DMS 273 (cell line): Measurements from ENCODE around the gene CATSPER3.

Experiments used
- DNase-seq: peaks from one replicate; lab custom pipeline; 2025; ENCODE audit not compliant: unreplicated experiment; lab: John Stamatoyannopoulos, UW

Gene CATSPER3

GRCh38 chr5:135009736-135010501 lies 42.2 kb downstream of the CATSPER3 start:
- no peak for DNase-seq

- no peak for DNase-seq
Measured at GRCh38 chr5:135010502-135011354, 43.0 kb downstream of the CATSPER3 start.

DNA sequence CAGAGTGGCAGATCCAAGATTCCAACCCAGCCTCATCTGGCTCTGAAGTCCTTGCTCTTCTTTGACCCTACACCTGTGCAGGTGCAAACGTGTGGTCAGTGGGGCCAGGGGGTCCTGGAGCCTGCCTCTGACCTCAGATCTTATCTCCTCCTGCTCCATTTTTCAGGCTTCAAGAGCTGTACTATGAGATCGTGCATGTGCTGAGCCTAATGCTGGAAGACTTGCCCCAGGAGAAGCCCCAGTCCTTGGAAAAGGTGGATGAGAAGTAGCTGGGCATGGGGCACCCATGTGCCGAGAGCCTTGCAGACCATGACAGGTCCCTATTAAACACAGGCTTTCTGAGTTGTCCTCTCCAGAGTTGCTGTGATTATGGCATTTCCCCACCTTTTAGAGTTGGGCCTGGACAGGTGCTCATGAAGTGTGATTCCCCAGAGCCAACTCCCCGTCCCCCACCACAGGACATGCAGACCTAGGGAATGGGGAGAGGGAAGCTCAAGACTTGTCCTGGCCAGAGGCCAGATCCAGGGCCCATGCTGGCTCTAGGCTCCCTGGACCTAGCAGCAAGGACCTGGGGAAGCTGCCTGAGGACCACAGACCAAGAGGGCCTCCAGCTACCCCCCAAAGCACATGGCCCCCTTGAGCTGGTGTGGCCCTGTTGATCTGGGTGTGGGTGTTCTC lies 43.8 kb downstream of the CATSPER3 start:
- no peak for DNase-seq

DNA sequence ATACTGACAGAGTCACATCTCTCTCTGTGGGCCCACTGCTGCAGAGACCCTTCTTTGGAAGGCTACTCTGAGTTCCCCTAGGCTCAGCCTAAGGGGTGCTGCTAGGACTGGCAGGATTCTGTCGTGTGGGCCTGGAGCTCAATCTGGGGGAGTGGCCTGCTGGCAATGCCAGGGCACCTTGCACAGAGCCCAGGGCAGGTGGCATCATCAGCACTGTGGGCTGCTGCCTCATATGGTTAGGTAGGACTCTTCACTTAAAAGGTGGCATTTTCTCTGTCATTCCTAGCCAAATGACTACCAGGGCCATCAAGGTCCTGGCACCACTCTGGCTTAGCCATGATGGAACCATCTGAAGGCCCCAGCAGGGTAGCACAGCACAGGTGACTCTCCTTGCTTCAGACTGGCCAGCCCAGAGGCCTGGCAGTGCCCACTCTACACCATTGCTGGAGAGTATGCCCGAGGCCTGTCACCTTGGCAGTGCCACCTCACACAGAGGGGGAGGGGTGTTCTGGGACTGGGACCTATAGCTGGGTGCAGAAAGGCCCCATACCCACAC lies 44.4 kb downstream of the CATSPER3 start:
- DNase-seq, result no peak

DNA sequence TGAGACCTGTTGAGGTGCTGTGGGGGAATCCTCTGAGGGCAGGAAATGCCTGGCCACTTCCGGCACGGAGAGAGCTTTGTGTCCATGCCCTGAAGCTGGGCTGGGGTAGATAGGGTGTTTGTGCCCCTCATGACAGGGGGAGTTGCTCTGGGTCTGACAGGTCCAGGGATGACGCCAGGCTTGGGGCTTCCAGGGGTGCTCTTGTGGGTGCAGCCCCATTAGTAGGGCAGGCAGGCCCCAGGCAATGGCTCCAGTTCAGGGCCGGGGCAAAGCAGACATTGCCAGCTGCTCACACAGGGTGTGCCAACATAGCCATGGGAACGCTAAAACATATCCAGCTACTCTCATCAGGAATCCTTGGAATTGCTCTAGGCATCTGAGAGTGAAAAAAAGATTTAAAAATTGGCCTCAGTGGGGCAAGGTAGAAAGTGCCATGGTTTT lies 45.3 kb downstream of the CATSPER3 start:
- DNase-seq, result peak; percentile 26

GRCh38 chr5:135013445-135013844 lies 45.7 kb downstream of the CATSPER3 start:
- no peak for DNase-seq

DNA sequence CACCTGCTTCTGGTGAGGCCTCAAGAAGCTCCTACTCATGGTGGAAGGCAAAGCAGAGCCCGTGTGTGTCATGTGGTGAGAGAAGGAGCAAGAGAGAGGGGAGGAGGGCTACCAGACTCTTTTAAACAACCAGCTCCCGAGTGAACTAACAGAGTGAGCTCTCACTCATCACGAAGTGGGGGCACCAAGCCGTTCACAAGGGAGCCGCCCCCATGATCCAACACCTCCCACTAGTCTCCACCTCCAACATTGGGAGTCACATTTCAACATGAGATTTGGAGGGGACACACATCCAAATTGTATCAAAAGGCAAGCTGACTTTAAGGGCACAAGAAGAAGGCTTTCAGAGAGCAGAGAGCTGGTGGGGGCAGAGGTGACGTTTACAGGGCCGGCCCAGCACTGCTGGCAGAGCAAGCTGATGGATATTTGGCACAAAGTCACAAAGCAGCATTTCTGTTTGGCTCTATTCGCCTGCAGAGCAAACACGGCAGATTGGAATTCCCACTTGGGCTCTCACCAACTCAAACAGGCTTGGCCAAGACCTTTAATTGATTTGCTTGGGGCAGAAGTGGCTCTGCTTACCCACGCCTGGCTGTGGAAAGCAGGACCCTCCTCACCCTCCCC lies 46.4 kb downstream of the CATSPER3 start:
- DNase-seq, result peak; percentile 66

GRCh38 chr5:135015942-135016341 lies 48.2 kb downstream of the CATSPER3 start:
- no peak for DNase-seq

GRCh38 chr5:135016861-135017290 lies 49.2 kb downstream of the CATSPER3 start:
- DNase-seq, result no peak

DNA sequence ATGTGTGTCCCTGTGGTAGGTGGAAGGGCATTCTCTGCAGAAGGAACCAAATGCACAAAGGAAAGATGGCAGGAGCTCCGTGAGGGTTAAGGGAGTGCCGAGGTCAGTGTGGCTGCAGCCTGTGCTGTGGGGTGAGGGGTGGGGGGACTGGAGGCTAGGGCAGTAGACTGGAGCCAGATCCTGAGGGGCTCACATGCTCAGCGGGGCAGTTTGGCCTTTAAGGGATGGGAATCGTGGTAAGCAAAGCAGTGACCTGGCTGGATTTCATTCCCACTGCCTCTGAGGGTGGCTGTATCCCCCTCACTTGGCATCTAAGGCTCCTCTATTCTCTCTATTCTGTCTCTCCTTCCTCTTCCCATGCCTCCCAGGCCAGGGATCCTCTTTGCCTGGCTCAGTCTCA lies 50.8 kb downstream of the CATSPER3 start:
- no peak for DNase-seq

GRCh38 chr5:135019314-135019713 lies 51.6 kb downstream of the CATSPER3 start:
- DNase-seq, result peak; percentile 27

- DNase-seq, result peak; percentile 49
Measured at GRCh38 chr5:135020111-135020895, 52.6 kb downstream of the CATSPER3 start.

GRCh38 chr5:135024956-135025729 lies 57.4 kb downstream of the CATSPER3 start:
- no peak for DNase-seq

GRCh38 chr5:135025730-135026644 lies 58.3 kb downstream of the CATSPER3 start:
- DNase-seq, result no peak

- DNase-seq, result peak; percentile 16
Measured at GRCh38 chr5:135026645-135027265, 59.0 kb downstream of the CATSPER3 start.

DNA sequence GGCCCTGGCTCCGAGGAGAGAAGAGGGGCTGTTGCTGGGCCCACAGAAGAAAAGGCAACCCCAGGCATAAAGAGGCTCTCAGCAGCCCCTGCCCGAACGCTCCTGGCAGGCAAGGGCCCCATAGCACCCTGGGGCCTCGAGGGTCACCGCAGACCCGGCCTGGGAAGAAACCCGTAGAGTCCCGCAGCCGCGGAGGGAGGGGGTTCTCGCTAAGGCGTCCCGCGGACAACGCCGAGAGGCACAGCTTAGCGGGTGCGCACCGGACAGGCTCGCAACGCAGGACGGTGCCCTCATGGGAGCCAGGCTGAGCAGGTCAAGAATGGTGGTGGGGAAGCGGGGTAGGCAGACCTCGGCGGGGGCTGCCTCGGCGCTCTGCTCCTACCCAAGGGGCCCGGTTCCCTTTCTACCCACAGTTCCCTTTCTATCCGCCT lies 59.6 kb downstream of the CATSPER3 start:
- DNase-seq, result no peak
